Ishikawa (cell line): ENCODE data around the gene SNORC.

Source experiments
- CEBPB ChIP-seq: IDR thresholded peaks from 2 replicates; pipeline ENCODE4 v1.6.1; 2012
- CREB1 ChIP-seq: IDR thresholded peaks from 2 replicates; pipeline ENCODE4 v1.6.1; 2012; ENCODE audit warnings: low read depth
- EGR1 ChIP-seq: IDR thresholded peaks from 2 replicates; pipeline ENCODE4 v1.6.1; 2012
- EP300 ChIP-seq: IDR thresholded peaks from 2 replicates; pipeline ENCODE4 v1.6.1; 2012; ENCODE audit warnings: borderline replicate concordance
- FOXM1 ChIP-seq: IDR thresholded peaks from 2 replicates; pipeline ENCODE4 v1.6.1; 2012; ENCODE audit warnings: low read depth, borderline replicate concordance
- MAX ChIP-seq: IDR thresholded peaks from 2 replicates; pipeline ENCODE4 v1.6.1; 2012
- NFIC ChIP-seq: IDR thresholded peaks from 2 replicates; pipeline ENCODE4 v1.6.1; 2012
- RAD21 ChIP-seq: IDR thresholded peaks from 2 replicates; pipeline ENCODE4 v1.6.1; 2012; ENCODE audit warnings: low read depth
- REST ChIP-seq: IDR thresholded peaks from 2 replicates; pipeline ENCODE4 v1.6.1; 2012; ENCODE audit warnings: low read depth, mild to moderate bottlenecking
- TAF1 ChIP-seq: IDR thresholded peaks from 2 replicates; pipeline ENCODE4 v1.6.1; 2012; ENCODE audit warnings: low read depth, mild to moderate bottlenecking
- TCF12 ChIP-seq: IDR thresholded peaks from 2 replicates; pipeline ENCODE4 v1.6.1; 2012; ENCODE audit warnings: low read depth
- TEAD4 ChIP-seq: IDR thresholded peaks from 2 replicates; pipeline ENCODE4 v1.6.1; 2012
- USF1 ChIP-seq: IDR thresholded peaks from 2 replicates; pipeline ENCODE4 v1.6.1; 2012
- YY1 ChIP-seq: IDR thresholded peaks from 2 replicates; pipeline ENCODE4 v1.6.1; 2012; ENCODE audit warnings: low read depth
- ZBTB7A ChIP-seq: IDR thresholded peaks from 2 replicates; pipeline ENCODE4 v1.6.1; 2012; ENCODE audit warnings: low read depth

Gene SNORC

GRCh38 chr2:232896111-232896510, 26.0 kb downstream of the SNORC start:
- TF ChIP-seq NFIC, result no peak
- no peak for TF ChIP-seq CREB1
- no peak for TF ChIP-seq CEBPB
- TF ChIP-seq EP300, result no peak
- TF ChIP-seq RAD21, result no peak
- TF ChIP-seq ZBTB7A, result no peak
- no peak for TF ChIP-seq EGR1
- TF ChIP-seq FOXM1, result no peak
- no peak for TF ChIP-seq REST
- TF ChIP-seq TEAD4, result no peak
- no peak for TF ChIP-seq MAX

GRCh38 chr2:232896720-232897597, 26.9 kb downstream of the SNORC start:
- no peak for TF ChIP-seq EP300
- TF ChIP-seq USF1, result no peak
- no peak for TF ChIP-seq YY1
- no peak for TF ChIP-seq NFIC
- no peak for TF ChIP-seq TEAD4
- TF ChIP-seq REST, result no peak
- TF ChIP-seq FOXM1, result no peak
- no peak for TF ChIP-seq CREB1
- TF ChIP-seq RAD21, result no peak
- TF ChIP-seq ZBTB7A, result no peak
- no peak for TF ChIP-seq EGR1
- TF ChIP-seq TAF1, result no peak
- TF ChIP-seq CEBPB, result no peak
- TF ChIP-seq MAX, result no peak
- TF ChIP-seq TCF12, result no peak

- no peak for TF ChIP-seq EP300
- no peak for TF ChIP-seq CREB1
Observed at GRCh38 chr2:232897598-232898408, 27.7 kb downstream of the SNORC start.

- TF ChIP-seq REST, result no peak
- no peak for TF ChIP-seq USF1
- no peak for TF ChIP-seq TAF1
- TF ChIP-seq YY1, result no peak
- no peak for TF ChIP-seq TCF12
- TF ChIP-seq CREB1, result no peak
- TF ChIP-seq EGR1, result no peak
- no peak for TF ChIP-seq RAD21
- no peak for TF ChIP-seq ZBTB7A
- TF ChIP-seq TEAD4, result no peak
- TF ChIP-seq FOXM1, result no peak
- TF ChIP-seq CEBPB, result no peak
- no peak for TF ChIP-seq MAX
- no peak for TF ChIP-seq NFIC
Observed at GRCh38 chr2:232898592-232899543, 28.8 kb downstream of the SNORC start.
